Measurements from ENCODE around the gene RNF227.
A peak's percentile ranks its signal among the peaks of the same experiment; 100 is the strongest.

Gene RNF227

DNA sequence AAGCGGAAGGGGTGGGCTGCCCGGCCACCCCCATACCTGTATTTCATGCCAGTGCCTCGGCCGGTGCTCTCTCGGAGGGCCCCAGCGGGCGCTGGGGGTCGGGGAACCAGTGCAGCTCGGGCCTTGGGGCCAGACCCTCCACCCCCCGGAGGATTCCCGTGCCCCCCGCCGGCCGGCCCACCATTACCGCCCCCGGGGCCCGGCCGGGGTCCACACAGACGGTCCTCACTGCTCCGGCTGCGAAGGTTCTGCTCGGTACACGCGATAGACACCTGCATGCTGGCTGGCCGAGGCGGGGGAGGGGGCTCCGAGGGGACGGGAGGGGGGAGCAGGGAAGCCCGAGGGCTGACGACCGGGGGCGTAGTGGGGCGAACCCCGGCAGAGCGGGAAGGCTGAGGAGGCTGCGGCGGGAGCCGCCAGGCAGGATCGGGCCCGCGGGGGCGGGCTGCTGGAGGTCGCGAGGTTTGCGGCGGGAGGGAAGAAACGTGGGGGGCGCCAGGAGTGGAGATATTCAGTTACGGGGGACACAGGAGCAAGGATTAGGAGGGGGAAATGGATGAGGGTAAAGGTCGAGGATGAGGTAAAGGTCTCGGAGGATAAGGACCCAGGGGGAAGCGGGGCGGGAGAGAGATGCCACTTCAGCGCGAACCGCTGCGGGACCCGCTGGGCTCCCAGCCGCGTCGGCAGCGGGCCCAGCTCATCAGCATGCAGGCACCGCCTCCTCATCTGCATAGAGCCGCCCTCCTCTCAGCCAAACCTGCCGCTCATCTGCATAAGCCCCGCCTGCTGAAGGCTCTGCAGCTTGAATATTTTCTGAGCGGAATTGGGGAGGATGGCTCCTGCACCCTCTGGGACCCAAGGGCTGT is 13.3 kb upstream of the RNF227 start, which contains the start of gene KCNAB3:
TSS of gene KCNAB3 (minus strand) at position 699 of the 866 bp plus-strand sequence. CDS start at position 278, 421 bp downstream.
- Histone ChIP-seq H3K4me1 (ENCODE audit: insufficient read depth, insufficient read length) (peaks cover 6% of the 10 kb centered on the region), H3K9me3 (ENCODE audit: insufficient read depth, low read length) (no peaks in the 10 kb centered on the region), H3K4me3 (ENCODE audit: insufficient read length, low read depth) (peak within 1 kb of the TSS; percentile 40), H3K9ac (ENCODE audit: insufficient read length, low read depth) (peak within 1 kb of the TSS; percentile 68), H3K27me3 (ENCODE audit: insufficient read depth, insufficient read length) (peaks cover 13% of the 10 kb centered on the region), H3K36me3 (ENCODE audit: insufficient read depth, insufficient read length, low read length) (peaks cover 4% of the 10 kb centered on the region)
- no peak for DNase-seq (ENCODE audit: low read depth, low spot score)
- no peak for TF ChIP-seq YY1 (IDR thresholded peaks at IDR 0.05; ENCODE audit: insufficient read depth, insufficient read length)
- TF ChIP-seq SUZ12 (IDR thresholded peaks at IDR 0.05; ENCODE audit: extremely low read depth, insufficient read depth, insufficient read length): no peak
- no peak for TF ChIP-seq ZNF274 (IDR thresholded peaks at IDR 0.05; ENCODE audit: low read depth, low read length)

DNA sequence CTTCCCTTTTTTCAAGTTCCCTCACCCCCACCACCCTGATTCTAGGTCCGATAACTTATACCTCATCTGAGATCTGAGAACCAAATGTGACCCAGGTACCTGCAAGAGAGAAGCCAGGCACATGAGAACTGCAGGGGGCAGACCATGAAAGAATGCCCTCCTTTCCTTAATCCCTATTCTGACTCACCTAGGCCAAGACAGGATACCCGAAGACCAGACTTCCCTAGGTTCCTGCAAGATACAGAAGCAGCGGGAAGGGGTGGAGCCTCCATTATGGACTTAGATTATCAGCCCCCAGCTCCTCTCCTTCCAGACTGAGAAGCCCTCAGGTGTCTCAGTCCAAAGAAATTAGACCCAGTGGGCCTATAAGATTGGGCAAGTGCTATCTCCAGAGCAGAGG is 11.5 kb upstream of the RNF227 start:
- no peak for TF ChIP-seq SUZ12 (IDR thresholded peaks at IDR 0.05; ENCODE audit: extremely low read depth, insufficient read depth, insufficient read length)
- TF ChIP-seq ZNF274 (IDR thresholded peaks at IDR 0.05; ENCODE audit: low read depth, low read length): no peak
- TF ChIP-seq YY1 (IDR thresholded peaks at IDR 0.05; ENCODE audit: insufficient read depth, insufficient read length): no peak
- no peak overlapping the region for H3K9ac ChIP-seq (ENCODE audit: insufficient read length, low read depth)
- no peaks in the 10 kb centered on the region for H3K9me3 ChIP-seq (ENCODE audit: insufficient read depth, low read length)
- H3K4me1 ChIP-seq (ENCODE audit: insufficient read depth, insufficient read length): peaks cover 3% of the 10 kb centered on the region
- no peak for DNase-seq (ENCODE audit: low read depth, low spot score)
- H3K4me3 ChIP-seq (ENCODE audit: insufficient read length, low read depth): no peak overlapping the region
- peaks cover 13% of the 10 kb centered on the region for H3K27me3 ChIP-seq (ENCODE audit: insufficient read depth, insufficient read length)
- peaks cover 3% of the 10 kb centered on the region for H3K36me3 ChIP-seq (ENCODE audit: insufficient read depth, insufficient read length, low read length)

DNA sequence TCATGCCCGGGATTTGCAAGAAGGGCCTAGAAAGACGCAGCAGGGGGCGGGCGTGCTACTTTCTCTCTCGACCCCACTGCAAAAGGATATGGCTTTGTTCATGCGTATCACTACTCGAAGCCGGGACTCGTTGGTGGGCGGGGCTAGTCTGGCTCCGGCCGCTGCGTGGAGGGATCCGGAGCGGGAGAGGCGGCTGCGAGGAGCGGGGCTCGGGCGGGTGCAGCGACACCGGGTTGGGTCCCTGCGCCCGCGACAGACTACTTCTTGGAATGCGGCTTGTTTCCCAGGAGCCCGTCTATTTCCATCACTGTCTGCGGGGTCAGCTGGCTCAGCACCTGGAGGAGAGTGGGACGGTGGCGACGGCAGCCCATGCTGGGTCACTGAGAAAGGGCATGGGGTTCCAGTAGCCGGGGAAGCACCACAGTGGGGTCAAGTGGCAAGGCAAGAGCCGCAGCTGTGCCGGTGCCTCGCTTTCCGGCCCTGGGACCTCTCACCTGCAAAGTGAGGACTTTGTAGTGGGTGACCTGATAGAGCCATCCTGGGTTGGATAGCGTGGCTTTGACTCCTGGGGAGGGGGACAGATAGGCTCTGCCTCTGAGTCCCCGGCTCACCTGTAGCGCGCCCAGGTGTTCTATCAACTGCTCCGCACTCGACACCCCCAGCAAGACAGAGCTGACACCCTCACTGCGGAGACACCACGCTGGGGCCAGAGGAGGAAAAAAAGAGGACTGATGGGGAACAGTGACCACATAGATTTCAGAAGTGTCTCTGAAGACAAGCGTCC is 6.9 kb upstream of the RNF227 start:
- Histone ChIP-seq H3K4me3 (ENCODE audit: insufficient read length, low read depth) (no peak overlapping the region), H3K36me3 (ENCODE audit: insufficient read depth, insufficient read length, low read length) (no peaks in the 10 kb centered on the region), H3K9me3 (ENCODE audit: insufficient read depth, low read length) (no peaks in the 10 kb centered on the region), H3K4me1 (ENCODE audit: insufficient read depth, insufficient read length) (peaks cover 3% of the 10 kb centered on the region), H3K9ac (ENCODE audit: insufficient read length, low read depth) (no peak overlapping the region), H3K27me3 (ENCODE audit: insufficient read depth, insufficient read length) (peaks cover 2% of the 10 kb centered on the region)
- DNase-seq (ENCODE audit: low read depth, low spot score): no peak
- TF ChIP-seq YY1 (IDR thresholded peaks at IDR 0.05; ENCODE audit: insufficient read depth, insufficient read length) (no peak), ZNF274 (IDR thresholded peaks at IDR 0.05; ENCODE audit: low read depth, low read length) (no peak), SUZ12 (IDR thresholded peaks at IDR 0.05; ENCODE audit: extremely low read depth, insufficient read depth, insufficient read length) (no peak)

DNA sequence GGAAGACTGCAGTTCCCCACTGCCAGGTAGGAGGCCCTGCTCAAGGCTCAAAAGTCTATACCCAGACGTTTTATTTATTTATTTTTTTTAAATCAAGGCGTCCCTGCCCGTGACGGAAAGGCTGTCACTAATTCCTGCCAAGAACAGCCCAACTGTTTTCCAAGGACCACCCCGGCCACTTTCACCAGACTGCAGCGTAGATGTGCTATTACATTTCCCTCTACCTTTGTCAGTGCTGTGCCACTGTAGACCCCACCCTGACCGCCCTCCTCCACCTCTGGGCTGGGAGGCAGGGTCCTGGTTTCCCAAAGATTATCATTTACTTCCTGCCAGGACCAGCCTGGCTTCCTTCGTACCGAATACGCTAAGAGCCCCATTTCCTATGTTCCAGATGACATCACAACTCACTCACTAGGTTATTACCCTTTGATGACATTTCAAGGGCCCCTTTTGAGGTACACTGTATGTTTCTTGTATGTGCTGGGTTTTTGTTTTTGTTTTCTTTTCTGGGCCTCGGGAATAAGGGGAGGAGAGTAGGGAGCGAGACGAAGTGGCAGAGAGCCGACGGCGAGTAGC is 6.3 kb upstream of the RNF227 start:
- TF ChIP-seq ZNF274 (IDR thresholded peaks at IDR 0.05; ENCODE audit: low read depth, low read length): no peak
- no peak for TF ChIP-seq SUZ12 (IDR thresholded peaks at IDR 0.05; ENCODE audit: extremely low read depth, insufficient read depth, insufficient read length)
- TF ChIP-seq YY1 (IDR thresholded peaks at IDR 0.05; ENCODE audit: insufficient read depth, insufficient read length): no peak
- H3K27me3 ChIP-seq (ENCODE audit: insufficient read depth, insufficient read length): no peaks in the 10 kb centered on the region
- DNase-seq (ENCODE audit: low read depth, low spot score): no peak
- H3K9me3 ChIP-seq (ENCODE audit: insufficient read depth, low read length): no peaks in the 10 kb centered on the region
- H3K36me3 ChIP-seq (ENCODE audit: insufficient read depth, insufficient read length, low read length): no peaks in the 10 kb centered on the region
- H3K4me3 ChIP-seq (ENCODE audit: insufficient read length, low read depth): no peak overlapping the region
- no peak overlapping the region for H3K9ac ChIP-seq (ENCODE audit: insufficient read length, low read depth)
- peaks cover 3% of the 10 kb centered on the region for H3K4me1 ChIP-seq (ENCODE audit: insufficient read depth, insufficient read length)

DNA sequence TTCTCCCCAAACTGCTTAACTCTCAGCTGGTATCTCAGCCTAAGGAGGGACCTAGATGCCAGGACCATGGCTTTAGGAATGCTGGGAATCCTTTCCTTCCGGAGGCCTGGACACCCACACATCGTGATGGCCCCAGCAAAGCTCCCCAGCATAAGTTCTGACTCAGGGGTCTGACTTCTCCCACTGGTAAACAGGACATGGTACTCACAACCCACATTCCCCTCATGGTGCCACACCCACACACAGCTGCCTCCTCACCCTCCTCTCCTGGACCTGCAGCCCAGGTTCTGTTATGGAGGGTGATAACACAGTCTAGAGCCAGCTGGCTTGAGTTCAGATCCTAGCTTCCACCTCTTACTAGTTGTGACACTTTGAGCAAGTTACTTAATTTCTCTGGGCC is 719 bp upstream of the RNF227 start:
- no peak for DNase-seq (ENCODE audit: low read depth, low spot score)
- peaks cover 8% of the 10 kb centered on the region for H3K27me3 ChIP-seq (ENCODE audit: insufficient read depth, insufficient read length)
- H3K4me3 ChIP-seq (ENCODE audit: insufficient read length, low read depth): no peak overlapping the region
- TF ChIP-seq YY1 (IDR thresholded peaks at IDR 0.05; ENCODE audit: insufficient read depth, insufficient read length): no peak
- no peak for TF ChIP-seq SUZ12 (IDR thresholded peaks at IDR 0.05; ENCODE audit: extremely low read depth, insufficient read depth, insufficient read length)
- TF ChIP-seq ZNF274 (IDR thresholded peaks at IDR 0.05; ENCODE audit: low read depth, low read length): no peak
- H3K36me3 ChIP-seq (ENCODE audit: insufficient read depth, insufficient read length, low read length): no peaks in the 10 kb centered on the region
- peaks cover 3% of the 10 kb centered on the region for H3K4me1 ChIP-seq (ENCODE audit: insufficient read depth, insufficient read length)
- peaks cover 5% of the 10 kb centered on the region; the same call in 1 of the 2 replicates for H3K9me3 ChIP-seq (ENCODE audit: insufficient read depth, low read length)
- H3K9ac ChIP-seq (ENCODE audit: insufficient read length, low read depth): no peak overlapping the region

DNA sequence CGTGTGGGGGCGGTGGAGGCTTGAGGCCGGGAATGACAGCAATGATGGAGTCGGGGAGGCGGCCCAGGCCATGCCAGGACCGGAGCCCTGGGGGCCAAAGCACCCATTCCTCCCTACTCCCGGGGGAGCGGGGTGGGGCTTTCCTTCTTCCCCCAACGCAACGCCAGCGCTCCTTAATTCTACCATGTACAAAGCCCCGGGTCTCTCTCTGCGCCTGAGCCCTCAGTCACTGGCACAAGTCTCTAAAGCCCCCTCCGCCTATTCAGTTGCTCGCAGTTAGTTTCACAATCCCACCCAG is 245 bp upstream of the RNF227 start:
- no peaks in the 10 kb centered on the region for H3K36me3 ChIP-seq (ENCODE audit: insufficient read depth, insufficient read length, low read length)
- peak overlapping the region; percentile 67 for H3K9ac ChIP-seq (ENCODE audit: insufficient read length, low read depth)
- TF ChIP-seq SUZ12 (IDR thresholded peaks at IDR 0.05; ENCODE audit: extremely low read depth, insufficient read depth, insufficient read length) (no peak), ZNF274 (IDR thresholded peaks at IDR 0.05; ENCODE audit: low read depth, low read length) (no peak), YY1 (IDR thresholded peaks at IDR 0.05; ENCODE audit: insufficient read depth, insufficient read length) (no peak)
- DNase-seq (ENCODE audit: low read depth, low spot score): no peak
- H3K4me3 ChIP-seq (ENCODE audit: insufficient read length, low read depth): peak overlapping the region; percentile 46
- peaks cover 5% of the 10 kb centered on the region; the same call in 1 of the 2 replicates for H3K9me3 ChIP-seq (ENCODE audit: insufficient read depth, low read length)
- peaks cover 3% of the 10 kb centered on the region for H3K4me1 ChIP-seq (ENCODE audit: insufficient read depth, insufficient read length)
- H3K27me3 ChIP-seq (ENCODE audit: insufficient read depth, insufficient read length): peaks cover 8% of the 10 kb centered on the region

All from NT2/D1 (cell line).